GM19035 (cell line): ENCODE measurements around the gene AGBL1.
"Not testable (repeated sequence)": the region's sequence is repeated elsewhere in the genome, so short reads cannot be mapped to it uniquely, and the experiment has no call there.

ENCODE experiments used
- ATAC-seq: cut with Tn5 transposase; IDR thresholded peaks from one replicate; pipeline ENCODE4 v1.9.1; 2021; ENCODE audit not compliant: unreplicated experiment

The AGBL1 gene

DNA sequence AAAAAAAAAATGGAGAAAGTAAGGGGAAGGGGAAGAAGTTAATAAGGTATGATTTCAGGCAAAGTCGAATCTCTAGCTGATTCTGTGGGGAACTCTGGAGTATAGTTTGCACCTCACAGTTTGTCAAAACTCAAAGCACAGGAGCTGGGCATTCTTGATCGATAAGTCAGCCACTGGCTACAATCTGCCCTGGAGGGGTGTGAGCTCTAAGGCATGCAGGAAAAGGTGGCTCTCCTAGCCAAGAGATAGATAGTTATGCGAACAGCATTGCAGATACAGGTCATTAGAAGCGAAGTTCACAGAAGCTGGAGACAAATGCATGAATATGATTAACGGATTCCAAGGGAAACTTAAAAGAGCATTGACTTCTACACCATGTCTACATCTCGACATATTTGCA lies 952.6 kb downstream of the AGBL1 start:
- ATAC-seq = no peak

DNA sequence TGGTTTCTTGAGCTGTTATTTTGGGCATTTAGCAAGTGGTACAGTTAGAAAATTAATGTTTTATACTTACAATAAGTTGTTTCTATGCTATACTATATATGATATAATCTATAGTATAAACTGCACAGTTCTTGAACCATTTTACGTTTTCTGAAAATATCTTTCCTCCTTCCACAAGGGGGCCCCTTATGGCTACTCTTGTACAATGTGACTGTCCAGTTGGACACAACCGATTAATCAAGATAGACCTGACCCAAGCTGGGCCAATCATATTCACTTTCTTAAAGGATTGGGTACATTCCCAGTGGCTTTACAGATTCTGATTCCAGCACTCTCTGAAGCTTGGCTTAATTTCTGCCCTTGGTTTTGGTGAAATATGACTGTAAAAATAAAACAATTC lies 953.4 kb downstream of the AGBL1 start:
- no peak for ATAC-seq

DNA sequence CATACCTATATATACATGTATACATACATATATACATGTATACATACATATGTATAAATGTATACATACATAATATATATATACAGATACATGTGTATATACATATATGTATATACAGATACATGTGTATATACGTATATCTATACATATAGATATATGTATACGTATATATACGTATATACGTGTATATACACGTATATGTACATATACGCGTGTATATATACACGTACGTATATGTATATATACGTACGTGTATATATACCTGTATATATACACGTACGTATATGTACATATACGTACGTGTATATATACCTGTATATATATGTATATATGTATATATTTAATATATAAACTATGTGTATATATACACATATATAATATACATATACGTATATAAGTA lies 955.2 kb downstream of the AGBL1 start:
- ATAC-seq = no peak

DNA sequence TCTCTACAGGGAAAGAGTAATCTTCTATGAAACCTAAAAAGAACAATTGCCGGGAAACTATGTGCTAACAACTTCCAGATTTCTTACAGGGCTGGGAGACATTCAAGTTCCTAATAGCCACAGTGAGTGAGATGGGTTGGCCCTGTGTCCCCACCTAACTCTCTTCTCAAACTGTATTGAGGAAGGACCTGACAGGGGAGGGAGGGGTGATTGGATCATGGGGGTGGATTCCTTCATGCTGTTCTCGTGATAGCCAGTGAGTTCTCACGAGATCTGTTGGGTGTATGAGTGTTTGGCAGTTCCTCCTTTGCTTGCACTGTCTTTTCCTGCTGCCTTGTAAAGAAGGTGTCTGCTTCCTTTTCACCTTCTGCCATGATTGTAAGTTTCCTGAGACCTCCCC lies 958.7 kb downstream of the AGBL1 start:
- ATAC-seq = no peak

DNA sequence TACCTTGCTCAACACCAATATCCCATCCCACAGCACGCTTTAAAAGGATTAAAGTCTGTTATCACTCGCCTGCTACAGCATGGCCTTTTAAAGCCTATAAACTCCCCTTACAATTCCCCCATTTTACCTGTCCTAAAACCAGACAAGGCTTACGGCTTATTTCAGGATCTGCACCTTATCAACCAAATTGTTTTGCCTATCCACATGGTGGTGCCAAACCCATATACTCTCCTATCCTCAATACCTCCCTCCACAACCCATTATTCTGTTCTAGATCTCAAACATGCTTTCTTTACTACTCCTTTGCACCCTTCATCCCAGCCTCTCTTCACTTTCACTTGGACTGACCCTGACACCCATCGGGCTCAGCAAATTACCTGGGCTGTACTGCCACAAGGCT lies 962.9 kb downstream of the AGBL1 start:
- ATAC-seq = not testable (repeated sequence)

DNA sequence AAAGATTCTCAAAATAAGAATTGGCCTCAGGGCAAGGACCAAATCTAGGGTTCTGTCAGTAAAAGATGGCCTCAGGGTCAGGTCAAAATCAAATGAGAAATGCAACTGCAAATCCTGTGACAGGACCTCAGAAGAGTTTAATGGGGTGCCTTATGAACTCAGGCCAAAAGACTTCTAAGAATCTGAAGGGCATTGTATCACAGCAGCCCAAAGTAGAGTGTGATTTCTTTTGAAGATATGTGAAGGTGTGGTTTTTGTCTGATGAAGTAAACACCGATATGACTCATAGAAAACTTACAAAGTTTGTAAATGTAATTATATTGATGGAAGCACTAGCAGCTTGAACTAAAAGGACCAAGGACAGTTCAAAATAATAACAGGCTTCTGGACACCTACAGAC lies 966.1 kb downstream of the AGBL1 start:
- no peak for ATAC-seq

DNA sequence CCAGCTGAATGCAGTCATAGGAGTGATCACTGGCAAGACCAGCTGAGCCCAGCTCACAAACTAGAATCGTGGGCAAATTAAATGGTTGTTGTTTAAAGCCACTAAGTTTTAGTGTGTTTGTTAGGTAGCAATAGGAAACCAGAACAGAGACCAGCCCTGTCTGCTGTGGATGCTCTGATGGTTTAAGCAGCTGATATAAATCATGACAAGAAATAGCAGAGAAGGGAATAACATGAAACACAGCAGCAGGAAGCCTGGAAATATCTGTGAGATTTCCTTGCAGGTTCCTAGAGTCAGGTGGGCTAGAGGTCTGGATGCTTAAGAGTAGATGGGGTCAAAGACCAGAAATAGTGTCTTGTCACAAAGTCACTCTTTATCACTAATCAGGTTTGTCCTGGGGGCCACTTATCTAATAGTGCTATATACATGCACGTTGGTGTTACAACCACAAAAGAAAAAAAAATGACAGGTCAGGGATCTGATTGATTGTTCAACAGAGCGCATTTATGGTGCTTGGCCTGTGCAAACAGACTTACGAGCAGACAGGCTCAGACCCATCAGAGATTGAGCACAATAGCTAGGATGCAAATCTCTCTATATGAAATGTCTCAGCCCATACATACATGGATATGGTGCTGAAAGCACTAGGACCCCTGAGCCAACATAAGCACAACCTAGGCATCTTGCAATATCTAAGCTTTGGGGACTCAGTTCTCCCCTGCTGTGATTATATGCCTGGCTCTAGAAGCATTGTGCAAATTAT lies 967.7 kb downstream of the AGBL1 start:
- no peak for ATAC-seq
